ENCODE data around the gene PSAPL1.
A peak's percentile ranks its signal among the peaks of the same experiment; 100 is the strongest.

Gene PSAPL1

DNA sequence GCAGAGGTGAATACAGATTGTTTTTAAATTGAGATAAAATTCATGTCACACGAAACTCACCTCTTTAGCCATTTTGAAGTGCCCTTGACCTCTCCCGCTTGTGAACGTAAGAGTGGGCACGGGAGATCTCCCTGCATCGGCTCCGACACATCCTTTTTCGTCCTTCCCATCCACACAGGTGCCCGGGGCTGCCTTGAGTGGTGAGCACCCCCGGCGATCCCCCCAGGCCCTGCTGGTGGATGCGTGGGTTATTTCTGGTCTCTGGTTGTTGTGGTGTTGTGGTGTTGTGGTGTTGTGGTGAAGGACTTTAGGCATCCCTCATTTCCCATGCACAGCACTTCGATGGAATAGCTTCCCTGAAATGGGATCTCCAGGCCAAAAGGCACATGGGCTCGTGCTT lies 46.1 kb downstream of the PSAPL1 start:
- Histone ChIP-seq H3K36me3 (ENCODE audit: control insufficient read depth in 1 of 2, insufficient read depth in 2 of 2, low read depth in 1 of 2, low read length in 2 of 2) (no peaks in the 10 kb centered on the region), H2AFZ (ENCODE audit: low read depth, low read length) (no peak overlapping the region), H3K9ac (ENCODE audit: low read length) (no peak overlapping the region), H4K91ac (ENCODE audit: low read length) (no peak overlapping the region), H4K8ac (ENCODE audit: low read length) (no peak overlapping the region), H3K4me1 (ENCODE audit: control insufficient read depth, insufficient read depth, low read depth, low read length) (no peaks in the 10 kb centered on the region), H2BK120ac (ENCODE audit: low read depth, low read length) (no peak overlapping the region), H2AK5ac (ENCODE audit: low read length, severe bottlenecking) (no peak overlapping the region), H3K23ac (ENCODE audit: low read length in 2 of 2) (no peak overlapping the region), H3K27ac (ENCODE audit: low read length, poor library complexity, severe bottlenecking) (no peak overlapping the region), H3K18ac (ENCODE audit: low read depth in 1 of 2, low read length in 2 of 2) (no peak overlapping the region), H3K27me3 (ENCODE audit: control insufficient read depth in 1 of 2, insufficient read depth in 1 of 2, low read length in 2 of 2) (peaks cover 27 to 49% of the 10 kb centered on the region in 2 experiments), H2BK15ac (ENCODE audit: low read depth, poor library complexity, severe bottlenecking) (no peak overlapping the region), H3K4me2 (ENCODE audit: low read length, poor library complexity, severe bottlenecking) (no peak overlapping the region), H2BK5ac (ENCODE audit: low read depth, low read length, poor library complexity, severe bottlenecking) (no peak overlapping the region), H3K9me3 (ENCODE audit: control insufficient read depth, low read length) (no peaks in the 10 kb centered on the region), H3K4me3 (ENCODE audit: insufficient read depth in 1 of 2, low read depth in 1 of 2, low read length in 2 of 2) (no peak overlapping the region), H3K4ac (ENCODE audit: low read depth in 1 of 2, low read length in 2 of 2) (no peak overlapping the region), H3K14ac (ENCODE audit: low read length in 2 of 2) (no peak overlapping the region), H2BK12ac (ENCODE audit: low read length in 2 of 2) (no peak overlapping the region), H3K79me1 (replicated peaks; ENCODE audit: low read length, poor library complexity, severe bottlenecking) (no peaks in the 10 kb centered on the region)
- DNase-seq, result no peak
- WGBS, result 84% methylated on average over 13 of the region's 13 CpGs

DNA sequence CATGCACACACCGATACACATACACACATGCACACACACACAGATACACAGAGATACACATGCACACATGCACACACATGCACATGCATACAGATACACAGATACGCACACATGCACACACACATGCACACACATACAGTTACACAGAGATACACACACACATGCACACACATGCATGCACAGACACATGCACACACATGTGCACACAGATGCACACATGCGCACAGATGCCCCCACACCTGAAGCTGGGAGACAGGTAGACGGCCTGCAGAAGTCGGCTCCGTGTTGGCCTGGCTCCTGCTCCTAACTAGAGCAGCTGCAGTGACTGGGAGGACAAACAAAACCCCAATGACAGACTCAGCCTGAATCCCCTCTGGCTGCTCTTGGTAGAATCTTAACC lies 46.8 kb downstream of the PSAPL1 start:
- Histone ChIP-seq H2BK120ac (ENCODE audit: low read depth, low read length) (no peak overlapping the region), H3K9me3 (ENCODE audit: control insufficient read depth, low read length) (no peaks in the 10 kb centered on the region), H3K4me3 (ENCODE audit: insufficient read depth in 1 of 2, low read depth in 1 of 2, low read length in 2 of 2) (no peak overlapping the region), H3K23ac (ENCODE audit: low read length in 2 of 2) (no peak overlapping the region), H3K27ac (ENCODE audit: low read length, poor library complexity, severe bottlenecking) (no peak overlapping the region), H3K18ac (ENCODE audit: low read depth in 1 of 2, low read length in 2 of 2) (no peak overlapping the region), H3K9ac (ENCODE audit: low read length) (no peak overlapping the region), H2BK5ac (ENCODE audit: low read depth, low read length, poor library complexity, severe bottlenecking) (no peak overlapping the region), H3K4me1 (ENCODE audit: control insufficient read depth, insufficient read depth, low read depth, low read length) (no peaks in the 10 kb centered on the region), H4K91ac (ENCODE audit: low read length) (peak overlapping the region; percentile 19), H3K36me3 (ENCODE audit: control insufficient read depth in 1 of 2, insufficient read depth in 2 of 2, low read depth in 1 of 2, low read length in 2 of 2) (no peaks in the 10 kb centered on the region), H3K4me2 (ENCODE audit: low read length, poor library complexity, severe bottlenecking) (no peak overlapping the region), H3K14ac (ENCODE audit: low read length in 2 of 2) (no peak overlapping the region), H2BK12ac (ENCODE audit: low read length in 2 of 2) (no peak overlapping the region), H3K27me3 (ENCODE audit: control insufficient read depth in 1 of 2, insufficient read depth in 1 of 2, low read length in 2 of 2) (peaks cover 22 to 43% of the 10 kb centered on the region in 2 experiments), H3K79me1 (replicated peaks; ENCODE audit: low read length, poor library complexity, severe bottlenecking) (no peaks in the 10 kb centered on the region), H2AK5ac (ENCODE audit: low read length, severe bottlenecking) (no peak overlapping the region), H3K4ac (ENCODE audit: low read depth in 1 of 2, low read length in 2 of 2) (no peak overlapping the region), H4K8ac (ENCODE audit: low read length) (no peak overlapping the region), H2BK15ac (ENCODE audit: low read depth, poor library complexity, severe bottlenecking) (no peak overlapping the region), H2AFZ (ENCODE audit: low read depth, low read length) (no peak overlapping the region)
- WGBS, result 96% methylated on average over 6 of the region's 6 CpGs
- DNase-seq, result no peak

DNA sequence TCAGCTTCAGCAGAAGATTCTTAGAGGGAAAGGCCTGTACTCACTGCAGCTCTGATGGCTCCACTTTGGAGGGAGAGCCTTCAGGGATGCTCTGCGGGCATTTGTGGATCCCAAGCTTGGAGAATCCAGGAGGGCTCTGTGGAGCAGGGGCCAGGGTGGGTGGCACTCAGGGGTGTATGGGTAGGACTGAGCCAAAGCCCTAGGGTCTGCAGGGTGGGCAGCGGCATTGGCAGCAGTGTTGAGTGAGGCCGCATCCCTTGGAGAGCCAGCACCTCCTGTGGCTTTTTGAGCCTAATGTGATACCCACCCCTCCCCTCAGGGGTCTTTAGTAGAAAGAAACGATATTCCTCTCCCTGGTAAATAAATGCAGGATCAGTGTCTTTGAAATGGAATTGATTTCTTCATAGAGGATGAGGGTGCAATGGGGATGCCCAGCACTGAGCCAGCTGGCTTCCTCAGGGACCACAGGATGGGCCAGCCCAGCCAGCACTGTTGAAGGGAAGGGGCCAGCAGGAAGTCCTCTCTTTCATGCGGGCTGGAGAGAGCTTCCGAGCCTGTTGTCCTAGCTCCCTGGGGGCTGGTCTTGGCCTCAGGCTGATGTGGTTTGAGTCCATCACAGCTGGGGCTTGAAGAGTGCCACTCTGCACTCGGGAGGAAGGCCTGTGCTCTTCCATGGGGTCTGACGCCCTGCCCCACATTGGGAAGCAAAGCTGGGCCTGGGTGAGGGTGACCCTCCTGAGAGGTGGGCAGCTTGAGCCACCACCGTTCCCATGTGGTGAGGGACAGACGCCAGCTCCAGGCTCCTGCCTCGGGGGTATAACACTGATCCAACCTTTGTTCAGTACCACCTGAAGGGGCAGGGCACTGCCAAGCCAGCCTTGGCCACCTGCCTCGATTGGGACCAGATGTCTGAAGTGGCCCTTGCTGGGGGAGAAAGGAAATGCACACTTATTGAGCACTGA lies 49.5 kb downstream of the PSAPL1 start:
- no peak overlapping the region for H3K4me2 ChIP-seq (ENCODE audit: low read length, poor library complexity, severe bottlenecking)
- no peak overlapping the region for H2AFZ ChIP-seq (ENCODE audit: low read depth, low read length)
- no peaks in the 10 kb centered on the region for H3K36me3 ChIP-seq (ENCODE audit: control insufficient read depth in 1 of 2, insufficient read depth in 2 of 2, low read depth in 1 of 2, low read length in 2 of 2)
- H3K79me1 ChIP-seq (replicated peaks; ENCODE audit: low read length, poor library complexity, severe bottlenecking), result no peaks in the 10 kb centered on the region
- H3K9me3 ChIP-seq (ENCODE audit: control insufficient read depth, low read length), result no peaks in the 10 kb centered on the region
- no peak overlapping the region for H3K4ac ChIP-seq (ENCODE audit: low read depth in 1 of 2, low read length in 2 of 2)
- no peak overlapping the region for H4K8ac ChIP-seq (ENCODE audit: low read length)
- no peak overlapping the region for H2BK15ac ChIP-seq (ENCODE audit: low read depth, poor library complexity, severe bottlenecking)
- H3K27me3 ChIP-seq (ENCODE audit: control insufficient read depth in 1 of 2, insufficient read depth in 1 of 2, low read length in 2 of 2), result peaks cover 18 to 35% of the 10 kb centered on the region in 2 experiments
- no peak overlapping the region for H3K4me3 ChIP-seq (ENCODE audit: insufficient read depth in 1 of 2, low read depth in 1 of 2, low read length in 2 of 2)
- no peak overlapping the region for H3K27ac ChIP-seq (ENCODE audit: low read length, poor library complexity, severe bottlenecking)
- H3K9ac ChIP-seq (ENCODE audit: low read length), result no peak overlapping the region
- H3K4me1 ChIP-seq (ENCODE audit: control insufficient read depth, insufficient read depth, low read depth, low read length), result no peaks in the 10 kb centered on the region
- no peak overlapping the region for H3K18ac ChIP-seq (ENCODE audit: low read depth in 1 of 2, low read length in 2 of 2)
- H2BK120ac ChIP-seq (ENCODE audit: low read depth, low read length), result no peak overlapping the region
- DNase-seq, result no peak
- H2BK5ac ChIP-seq (ENCODE audit: low read depth, low read length, poor library complexity, severe bottlenecking), result no peak overlapping the region
- no peak overlapping the region for H4K91ac ChIP-seq (ENCODE audit: low read length)
- no peak overlapping the region for H2AK5ac ChIP-seq (ENCODE audit: low read length, severe bottlenecking)
- 82% methylated on average over 12 of the region's 12 CpGs for WGBS
- no peak overlapping the region for H3K14ac ChIP-seq (ENCODE audit: low read length in 2 of 2)
- no peak overlapping the region for H2BK12ac ChIP-seq (ENCODE audit: low read length in 2 of 2)
- H3K23ac ChIP-seq (ENCODE audit: low read length in 2 of 2), result no peak overlapping the region

DNA sequence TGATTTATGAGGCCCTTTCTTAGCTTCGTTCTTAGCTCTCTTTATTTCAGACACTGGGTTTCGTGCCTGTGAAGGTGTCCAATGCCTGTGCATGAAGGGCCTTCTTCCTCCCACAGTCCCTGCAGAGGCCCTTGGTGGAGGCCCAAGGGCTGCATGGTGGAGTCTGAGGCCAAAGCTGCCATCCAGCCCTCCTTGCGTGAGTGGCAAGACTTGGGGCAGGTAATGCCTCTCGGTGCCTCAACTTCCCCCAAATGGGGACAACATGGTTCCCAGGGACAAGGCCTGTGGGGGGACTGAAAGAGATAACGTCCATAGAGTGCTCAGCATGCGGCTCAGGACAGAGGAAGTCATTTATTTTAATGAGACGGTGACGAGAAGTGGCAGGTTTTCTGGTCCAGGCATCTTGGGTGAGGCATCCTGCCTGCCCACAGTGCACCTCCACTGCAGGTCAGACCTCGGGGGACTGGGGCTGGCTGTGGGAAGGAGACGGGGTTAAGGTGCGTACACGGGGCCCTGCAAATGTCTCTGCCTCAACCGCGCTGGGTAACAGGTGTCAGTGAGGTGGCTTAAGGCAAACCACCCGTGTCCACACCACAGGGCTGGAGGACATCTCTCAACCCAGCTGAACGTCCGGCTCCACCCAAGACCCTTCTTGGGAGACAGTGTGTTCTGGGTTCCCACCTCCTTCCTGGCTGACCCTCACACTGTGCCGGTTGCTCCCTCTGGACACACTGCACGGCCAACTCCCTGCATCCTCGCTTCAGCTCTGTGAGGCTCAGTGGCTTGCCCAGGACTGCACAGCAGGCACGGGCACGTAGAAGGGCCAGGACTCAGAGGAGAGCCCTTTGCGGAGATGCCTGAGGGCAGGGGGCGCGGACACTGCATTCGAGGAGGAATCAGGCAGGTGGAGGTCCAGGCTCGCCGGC lies 50.5 kb downstream of the PSAPL1 start:
- no peak overlapping the region for H3K18ac ChIP-seq (ENCODE audit: low read depth in 1 of 2, low read length in 2 of 2)
- no peak overlapping the region for H4K8ac ChIP-seq (ENCODE audit: low read length)
- no peaks in the 10 kb centered on the region for H3K9me3 ChIP-seq (ENCODE audit: control insufficient read depth, low read length)
- H2BK15ac ChIP-seq (ENCODE audit: low read depth, poor library complexity, severe bottlenecking), result no peak overlapping the region
- no peaks in the 10 kb centered on the region for H3K79me1 ChIP-seq (replicated peaks; ENCODE audit: low read length, poor library complexity, severe bottlenecking)
- no peak for DNase-seq
- no peak overlapping the region for H4K91ac ChIP-seq (ENCODE audit: low read length)
- H3K4ac ChIP-seq (ENCODE audit: low read depth in 1 of 2, low read length in 2 of 2), result no peak overlapping the region
- H2AFZ ChIP-seq (ENCODE audit: low read depth, low read length), result no peak overlapping the region
- H3K27ac ChIP-seq (ENCODE audit: low read length, poor library complexity, severe bottlenecking), result no peak overlapping the region
- no peak overlapping the region for H2BK5ac ChIP-seq (ENCODE audit: low read depth, low read length, poor library complexity, severe bottlenecking)
- H3K23ac ChIP-seq (ENCODE audit: low read length in 2 of 2), result no peak overlapping the region
- H3K4me2 ChIP-seq (ENCODE audit: low read length, poor library complexity, severe bottlenecking), result no peak overlapping the region
- H3K9ac ChIP-seq (ENCODE audit: low read length), result no peak overlapping the region
- H2BK12ac ChIP-seq (ENCODE audit: low read length in 2 of 2), result no peak overlapping the region
- peaks cover 23 to 38% of the 10 kb centered on the region in 2 experiments for H3K27me3 ChIP-seq (ENCODE audit: control insufficient read depth in 1 of 2, insufficient read depth in 1 of 2, low read length in 2 of 2)
- H3K14ac ChIP-seq (ENCODE audit: low read length in 2 of 2), result no peak overlapping the region
- H3K4me3 ChIP-seq (ENCODE audit: insufficient read depth in 1 of 2, low read depth in 1 of 2, low read length in 2 of 2), result no peak overlapping the region
- H3K4me1 ChIP-seq (ENCODE audit: control insufficient read depth, insufficient read depth, low read depth, low read length), result no peaks in the 10 kb centered on the region
- H2BK120ac ChIP-seq (ENCODE audit: low read depth, low read length), result no peak overlapping the region
- 79% methylated on average over 28 of the region's 28 CpGs for WGBS
- no peaks in the 10 kb centered on the region for H3K36me3 ChIP-seq (ENCODE audit: control insufficient read depth in 1 of 2, insufficient read depth in 2 of 2, low read depth in 1 of 2, low read length in 2 of 2)
- no peak overlapping the region for H2AK5ac ChIP-seq (ENCODE audit: low read length, severe bottlenecking)

Measured in mesenchymal stem cell (in vitro differentiated cells and primary cell).